Measurements from ENCODE around the gene ANGEL2.
A peak's percentile ranks its signal among the peaks of the same experiment; 100 is the strongest.
"Not testable (repeated sequence)": the region's sequence is repeated elsewhere in the genome, so short reads cannot be mapped to it uniquely, and the experiment has no call there.

The ANGEL2 gene

DNA sequence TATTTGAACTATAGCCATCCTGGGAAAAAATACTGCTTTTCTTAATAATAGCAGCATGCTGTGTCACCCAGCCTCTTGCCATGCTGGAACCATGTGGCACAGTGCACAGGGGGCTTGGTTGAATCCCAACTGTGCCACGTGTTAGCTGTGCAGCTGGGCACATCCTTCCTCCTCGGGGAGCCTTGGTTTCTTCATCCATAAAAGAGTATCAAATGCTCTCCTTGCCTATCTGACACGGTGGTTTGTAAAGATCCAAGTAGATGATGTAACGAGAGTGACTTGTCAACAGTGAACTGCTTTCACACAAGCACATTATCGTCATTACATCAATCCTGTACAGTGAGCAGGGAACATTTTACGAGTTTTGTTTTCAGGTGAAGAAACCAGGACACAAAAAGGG lies 41.0 kb downstream of the ANGEL2 start:
- DNase-seq, result no peak

DNA sequence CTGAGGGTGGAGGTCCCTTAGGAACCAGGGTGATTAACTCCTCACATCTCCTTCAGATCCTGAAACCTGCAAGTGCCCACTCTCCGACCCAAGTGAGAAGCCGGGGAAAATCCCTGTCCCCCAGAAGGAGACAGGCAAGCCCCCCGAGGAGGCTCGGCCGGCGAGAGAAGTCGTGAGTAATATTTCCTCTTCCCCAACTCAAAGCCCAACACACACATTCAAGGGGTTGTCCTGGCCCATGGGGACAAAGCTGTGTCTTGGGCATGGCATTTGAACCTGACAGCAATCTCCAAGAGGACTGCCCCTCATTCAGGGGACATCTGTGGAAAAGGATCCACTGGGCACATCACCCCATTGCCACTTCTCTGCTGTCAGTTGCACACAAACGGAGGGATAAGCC lies 41.8 kb downstream of the ANGEL2 start:
- DNase-seq, result no peak

DNA sequence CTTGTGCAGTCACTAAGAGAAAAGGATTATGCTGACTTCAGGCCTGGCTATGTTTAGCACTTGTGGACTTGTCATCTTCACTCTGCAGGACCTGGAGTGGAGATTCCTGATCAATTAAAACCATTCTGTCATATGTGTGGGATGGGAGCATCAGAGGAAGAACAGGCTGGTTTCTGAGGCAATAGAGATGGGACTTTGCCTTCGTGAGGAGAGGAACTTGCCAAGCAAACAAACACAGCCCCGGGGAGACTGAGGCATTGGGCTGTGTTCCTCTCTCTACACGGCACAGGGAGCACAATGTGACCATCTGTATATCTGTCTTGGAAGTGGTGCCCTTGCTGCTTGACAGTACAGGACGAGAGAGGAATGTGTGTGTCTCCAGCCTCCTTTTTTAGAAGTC lies 42.2 kb downstream of the ANGEL2 start:
- DNase-seq, result no peak

DNA sequence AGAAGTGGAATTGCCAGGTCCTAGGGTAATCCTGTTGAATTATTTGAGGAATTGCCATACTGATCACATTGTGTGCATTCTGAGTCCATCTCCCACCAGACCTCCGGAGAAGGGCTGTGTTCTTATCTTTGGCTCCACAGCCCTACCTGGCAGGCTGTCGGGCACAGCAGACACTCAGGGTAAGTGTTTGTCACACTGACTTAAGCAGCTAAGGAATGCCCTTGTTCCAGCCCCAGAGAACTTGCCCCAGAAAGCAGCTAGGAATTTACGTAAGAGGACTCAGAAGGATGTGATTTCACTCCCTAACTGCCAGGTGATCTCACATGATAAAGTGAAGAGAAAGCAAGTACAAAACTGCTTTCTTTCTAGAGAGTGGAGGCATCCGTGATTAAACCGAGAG lies 44.4 kb downstream of the ANGEL2 start:
- DNase-seq, result no peak

DNA sequence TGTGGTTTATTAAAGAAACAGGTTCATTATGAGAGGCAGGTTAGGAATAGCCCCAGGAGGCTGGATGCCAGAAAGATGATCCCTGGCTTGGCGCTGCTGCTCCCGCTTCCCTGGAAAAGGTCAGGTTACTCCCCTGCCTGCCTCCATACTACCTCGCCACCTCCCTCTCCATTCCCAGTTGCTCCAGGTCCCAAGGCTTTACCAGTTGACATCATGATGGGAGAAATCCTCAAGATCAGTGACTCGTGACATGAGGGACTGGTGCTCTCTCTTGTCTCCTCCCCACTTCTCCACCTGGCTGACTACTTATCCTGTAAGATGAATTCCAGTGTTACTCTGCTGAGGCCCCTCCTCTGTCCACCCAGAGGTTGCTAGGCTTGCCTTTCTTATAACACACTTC lies 45.6 kb downstream of the ANGEL2 start:
- DNase-seq, result no peak

DNA sequence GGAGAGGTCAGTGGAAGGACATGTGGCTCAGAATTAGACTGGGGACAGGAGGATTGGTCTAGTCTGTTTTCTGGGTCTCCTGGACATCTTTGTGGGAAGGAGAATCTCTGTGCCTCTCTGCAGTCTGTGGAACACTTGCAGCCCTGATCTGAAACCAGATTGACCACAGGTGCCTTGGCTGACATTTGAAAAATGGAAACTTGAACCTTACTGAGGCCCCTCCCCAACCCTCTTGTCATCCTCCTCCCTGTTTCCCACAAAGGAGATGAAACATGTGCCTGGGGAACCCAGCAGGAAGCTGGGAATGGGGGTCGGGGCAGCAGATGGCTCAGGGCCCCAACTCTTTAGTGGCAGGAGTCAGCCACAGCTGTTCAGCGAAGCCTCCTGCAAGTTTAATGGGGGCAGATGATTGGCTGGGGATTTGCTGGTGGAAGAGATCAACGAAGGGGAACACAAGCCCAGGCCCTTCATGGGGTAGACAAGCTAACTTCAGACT lies 47.3 kb downstream of the ANGEL2 start:
- DNase-seq, result peak; percentile 82

DNA sequence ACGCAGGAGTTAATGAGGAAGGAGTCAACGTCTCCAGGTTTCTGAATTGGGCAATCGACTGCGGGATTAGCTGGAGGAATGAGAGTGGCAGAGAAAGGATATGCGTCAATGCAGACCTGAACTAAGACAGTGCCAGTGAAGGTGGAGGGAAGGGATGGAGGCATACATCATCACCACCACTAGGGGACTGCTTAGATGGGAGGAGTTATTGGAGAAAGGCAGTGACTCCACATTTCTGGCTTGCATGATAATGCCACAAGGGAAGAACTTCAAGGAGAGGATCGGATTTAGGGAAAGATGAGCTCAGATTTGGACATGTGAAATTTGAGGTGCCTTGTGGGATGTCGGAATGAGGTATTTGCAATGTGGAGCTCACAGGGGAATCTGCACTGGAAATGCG lies 47.9 kb downstream of the ANGEL2 start:
- peak; percentile 63 for DNase-seq

DNA sequence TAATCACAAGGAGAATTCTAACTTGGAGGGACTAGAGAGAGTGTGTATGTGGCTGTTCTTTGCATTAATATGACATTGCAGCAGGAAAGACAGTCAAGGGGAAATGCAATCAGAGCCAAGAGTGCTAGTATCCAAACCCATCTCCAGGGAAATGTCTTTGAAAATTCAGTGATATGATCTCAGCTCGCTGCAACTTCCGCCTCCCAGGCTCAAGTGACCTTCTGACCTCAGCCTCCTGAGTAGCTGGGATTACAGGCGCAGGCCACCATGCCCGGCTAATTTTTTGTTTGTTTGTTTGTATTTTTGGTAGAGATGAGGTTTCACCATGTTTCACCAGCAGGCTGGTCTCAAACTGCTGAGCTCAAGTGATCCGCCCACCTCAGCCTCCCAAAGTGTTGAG lies 49.1 kb downstream of the ANGEL2 start:
- DNase-seq, result no peak

DNA sequence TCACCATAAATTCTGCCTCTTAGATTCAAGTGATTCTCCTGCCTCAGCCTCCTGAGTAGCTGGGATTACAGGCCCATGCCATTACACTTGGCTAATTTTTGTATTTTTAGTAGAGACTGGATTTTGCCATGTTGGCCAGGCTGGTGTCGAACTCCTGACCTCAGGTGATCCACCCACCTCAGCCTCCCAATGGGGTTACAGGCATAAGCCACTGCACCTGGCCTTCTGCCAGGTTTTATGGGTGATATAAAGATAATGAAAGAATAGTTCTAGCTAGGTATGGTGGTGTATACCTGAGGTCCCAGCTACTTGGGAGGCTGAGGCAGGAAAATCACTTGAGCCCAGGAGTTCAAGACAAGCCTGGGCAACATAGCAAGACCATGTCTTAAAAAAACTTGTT lies 50.7 kb downstream of the ANGEL2 start:
- not testable (repeated sequence) for DNase-seq

DNA sequence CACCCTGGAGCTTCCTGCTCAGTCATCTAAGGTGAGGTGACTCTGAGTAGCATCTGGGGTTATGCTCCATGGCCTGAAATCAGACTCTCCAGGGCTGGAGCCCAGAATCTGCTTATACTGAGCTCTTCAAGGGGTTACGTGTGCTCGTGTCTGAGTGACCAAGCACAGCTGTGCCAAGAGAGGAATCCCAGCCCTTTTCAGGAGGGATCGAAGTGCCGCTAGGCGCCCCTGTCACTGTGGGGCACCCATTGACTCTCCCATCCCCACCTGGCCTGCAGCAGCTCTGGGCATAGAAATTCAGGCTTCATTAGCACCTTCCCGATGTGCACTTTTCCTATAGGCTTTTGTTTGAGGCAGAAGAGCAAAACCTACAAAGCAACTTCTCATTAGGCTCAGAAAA lies 51.6 kb downstream of the ANGEL2 start:
- DNase-seq, result no peak

DNA sequence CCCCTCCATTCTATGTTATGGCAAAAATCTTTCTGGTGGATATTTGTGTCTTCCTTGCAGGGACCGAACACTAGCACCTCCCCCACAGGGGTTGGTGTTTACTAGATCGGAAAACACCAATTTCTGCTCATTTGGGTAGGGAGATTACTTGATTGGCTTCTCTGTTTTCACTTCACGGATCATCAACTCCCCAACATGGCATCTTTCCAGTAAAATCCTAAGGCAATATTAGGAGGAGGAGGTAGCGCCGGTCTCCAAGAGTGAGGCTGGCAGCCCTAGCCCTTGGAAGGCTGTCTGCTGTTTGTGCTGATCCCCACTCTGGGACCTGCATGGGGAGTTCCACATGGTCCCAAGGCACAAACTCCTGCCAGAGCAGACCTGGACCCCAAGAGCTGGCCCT lies 53.2 kb downstream of the ANGEL2 start:
- no peak for DNase-seq

DNA sequence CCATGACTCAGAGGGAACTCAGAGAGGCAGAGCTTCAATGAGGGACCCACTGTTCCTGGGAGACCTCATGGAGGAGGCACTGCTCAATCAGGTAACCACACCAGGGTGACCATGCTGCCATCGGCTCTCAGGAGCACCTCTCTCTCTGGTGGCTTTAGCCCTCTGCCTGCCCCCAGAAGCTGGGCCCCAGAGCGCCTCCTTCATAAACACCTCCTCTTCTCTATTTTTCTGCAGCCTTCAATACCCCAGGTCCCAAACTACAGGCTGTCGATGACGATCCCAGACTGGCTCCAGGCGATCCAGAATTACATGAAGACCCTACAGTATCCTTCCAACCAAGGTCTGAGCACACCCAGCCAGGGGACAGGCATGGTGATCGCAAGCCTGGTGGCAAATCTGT lies 54.7 kb downstream of the ANGEL2 start:
- no peak for DNase-seq

DNA sequence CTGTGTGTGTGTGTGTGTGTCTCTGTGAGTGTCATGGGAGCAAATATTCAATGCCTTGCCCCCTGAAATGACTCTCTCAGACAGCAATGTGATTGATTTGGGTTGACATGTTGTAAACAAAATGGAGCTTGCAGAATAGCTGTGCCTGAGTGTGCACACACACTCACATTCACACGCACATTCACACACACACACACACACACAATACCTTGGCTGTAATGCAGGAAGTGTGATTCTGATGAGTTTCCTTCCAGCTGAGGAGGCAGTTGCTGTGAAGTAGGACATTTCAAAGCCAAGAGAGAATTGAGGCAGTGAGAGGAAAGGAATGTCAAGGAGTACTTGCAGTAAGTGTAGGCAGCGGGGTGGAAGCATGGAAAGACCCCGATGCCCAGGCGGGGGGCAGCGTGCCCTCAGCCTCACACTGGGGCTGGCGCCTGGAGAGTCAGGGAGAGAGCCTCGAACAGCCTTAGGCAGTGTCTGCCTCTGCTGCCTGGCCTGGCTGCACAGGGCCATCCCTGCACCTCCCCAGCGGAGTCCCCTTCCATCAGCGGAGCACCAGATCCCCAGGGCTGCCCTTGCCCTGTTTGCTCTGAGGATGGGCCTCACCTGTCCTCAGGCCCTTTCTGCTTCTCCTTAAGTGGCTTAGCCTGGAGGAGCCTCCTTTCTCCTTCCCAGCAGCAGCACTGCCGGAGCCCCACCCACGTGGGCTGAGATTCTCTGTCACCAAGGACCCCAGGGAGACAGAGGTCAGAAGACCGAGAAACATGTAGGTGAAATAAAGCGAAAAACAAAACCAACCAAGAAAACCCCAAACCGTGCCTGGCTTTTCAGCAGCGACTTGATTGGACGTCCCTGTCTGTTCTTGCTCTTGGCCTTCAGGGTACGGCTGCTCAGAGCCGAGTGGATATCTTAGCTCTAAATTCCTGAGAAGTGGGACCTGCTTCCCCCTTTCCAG lies 56.1 kb downstream of the ANGEL2 start:
- DNase-seq, result no peak

DNA sequence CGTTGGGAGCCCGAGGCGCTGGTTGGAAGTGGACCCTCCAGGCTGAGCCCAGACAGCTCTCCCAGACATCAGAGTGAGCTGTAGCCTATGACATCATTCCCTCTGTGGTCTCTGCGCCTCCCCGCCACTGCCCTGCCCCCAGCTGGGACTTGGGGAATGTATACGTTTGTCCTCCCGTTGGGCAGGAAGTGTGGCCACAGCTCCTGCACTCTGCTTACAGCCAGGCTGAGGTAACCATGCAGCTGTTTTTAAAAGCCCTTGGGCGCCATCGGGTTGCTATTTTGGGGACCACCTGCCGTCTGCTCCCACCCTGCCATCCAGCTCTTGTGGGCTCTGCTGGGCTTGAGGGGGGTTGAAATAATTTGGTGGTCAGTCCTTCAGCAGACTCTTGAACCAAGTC lies 57.5 kb downstream of the ANGEL2 start:
- DNase-seq, result no peak

DNA sequence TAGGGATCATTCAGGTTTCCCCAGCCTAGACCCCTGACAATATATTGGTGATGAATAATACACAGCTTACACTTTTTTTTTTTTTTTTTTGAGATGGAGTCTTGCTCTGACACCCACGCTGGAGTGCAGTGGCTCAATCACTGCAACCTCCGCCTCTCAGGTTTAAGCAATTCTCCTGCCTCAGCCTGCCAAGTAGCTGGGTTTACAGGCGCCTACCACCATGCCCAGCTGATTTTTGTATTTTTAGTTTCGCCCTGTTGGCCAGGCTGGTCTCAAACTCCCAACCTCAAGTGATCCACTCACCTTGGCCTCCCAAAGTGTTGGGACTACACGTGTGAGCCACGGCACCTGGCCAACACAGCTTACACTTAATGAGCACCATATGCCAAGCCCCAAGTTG lies 58.1 kb downstream of the ANGEL2 start:
- DNase-seq, result no peak

DNA sequence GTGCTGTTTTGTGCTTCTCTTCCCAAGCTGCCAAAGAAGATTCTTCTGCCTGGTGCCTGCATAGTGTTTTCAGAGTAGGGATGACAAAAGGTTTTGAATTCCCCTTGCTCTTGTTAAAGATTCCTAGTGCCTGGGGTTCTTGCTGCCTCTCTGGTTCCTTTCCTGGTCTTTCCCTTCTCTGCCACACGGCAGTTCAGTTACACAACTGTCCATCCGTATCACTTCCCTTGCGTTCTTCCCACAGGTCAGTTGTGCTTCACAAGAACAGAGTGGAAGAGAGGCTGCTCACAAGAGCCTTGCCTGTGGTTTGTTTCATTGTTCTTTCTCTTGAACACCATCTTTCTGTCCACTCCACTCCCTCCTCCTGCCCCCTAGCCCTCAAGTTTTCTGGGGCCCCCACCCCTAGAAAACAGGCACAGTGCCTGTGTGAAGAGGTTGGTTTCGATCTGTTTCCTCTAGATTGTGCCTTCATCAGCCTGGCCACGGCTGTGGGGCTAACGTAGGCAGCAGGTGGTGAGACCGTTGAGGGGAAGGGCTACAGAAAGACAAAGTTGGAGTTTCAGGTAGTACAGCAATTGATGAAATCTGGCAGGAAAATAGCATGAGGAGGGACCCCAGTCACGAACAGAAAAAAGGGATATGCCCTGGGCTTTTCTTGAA lies 59.6 kb downstream of the ANGEL2 start:
- no peak for DNase-seq

DNA sequence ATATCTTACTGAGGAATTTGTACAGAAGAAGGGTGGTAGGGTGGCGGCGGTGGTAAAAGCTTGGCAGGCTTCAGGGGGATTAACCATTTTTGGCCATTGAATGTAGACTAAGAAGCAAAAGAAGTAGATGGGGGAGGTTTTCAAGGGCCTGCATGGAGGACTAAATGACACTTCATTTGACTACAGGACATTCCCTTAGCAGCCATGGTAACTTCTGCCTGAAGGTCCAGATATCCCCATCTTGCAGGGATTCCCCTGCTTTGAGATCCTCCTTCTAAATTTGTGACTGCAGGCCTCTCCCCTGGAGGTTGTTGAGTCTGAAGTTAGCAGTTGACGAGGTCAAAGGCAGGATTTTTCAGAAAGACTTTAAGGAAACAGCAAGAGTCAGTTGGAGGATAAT lies 60.6 kb downstream of the ANGEL2 start:
- DNase-seq, result no peak

DNA sequence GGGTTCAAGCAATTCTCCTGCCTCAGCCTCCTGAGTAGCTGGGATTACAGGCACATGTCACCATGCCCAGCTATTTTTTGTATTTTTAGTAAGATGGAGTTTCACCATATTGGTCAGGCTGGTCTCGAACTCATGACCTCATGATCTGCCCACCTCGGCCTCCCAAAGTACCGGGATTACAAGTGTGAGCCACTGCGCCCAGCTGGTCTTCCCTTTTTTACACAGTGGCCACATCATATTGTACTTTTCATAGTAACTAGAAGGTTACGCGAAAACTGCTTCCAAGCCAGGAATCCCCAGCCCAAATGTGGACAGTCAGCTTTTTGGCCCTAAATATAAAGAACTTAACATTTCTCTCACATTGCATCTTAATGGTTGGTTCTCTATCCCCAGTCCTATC lies 61.2 kb downstream of the ANGEL2 start:
- no peak for DNase-seq

DNA sequence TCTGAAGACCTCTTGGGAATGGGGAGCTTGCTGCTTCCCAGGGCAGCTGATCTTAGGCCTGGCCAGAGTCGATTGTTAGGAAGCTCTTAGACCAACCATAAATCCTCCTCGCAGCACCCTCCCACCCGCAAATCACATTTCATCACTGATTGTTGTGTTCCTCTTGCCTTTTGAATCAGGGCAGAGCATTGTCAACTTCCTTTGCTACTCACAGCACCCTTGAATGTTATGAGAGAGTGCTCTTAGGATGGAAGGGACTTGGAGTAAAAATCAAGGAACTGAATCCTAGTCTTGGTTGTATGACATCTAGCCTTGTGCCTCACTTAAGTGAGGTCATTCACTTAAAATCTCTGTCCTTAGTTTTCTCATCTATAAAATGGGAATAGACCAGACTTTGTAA lies 62.3 kb downstream of the ANGEL2 start:
- no peak for DNase-seq

DNA sequence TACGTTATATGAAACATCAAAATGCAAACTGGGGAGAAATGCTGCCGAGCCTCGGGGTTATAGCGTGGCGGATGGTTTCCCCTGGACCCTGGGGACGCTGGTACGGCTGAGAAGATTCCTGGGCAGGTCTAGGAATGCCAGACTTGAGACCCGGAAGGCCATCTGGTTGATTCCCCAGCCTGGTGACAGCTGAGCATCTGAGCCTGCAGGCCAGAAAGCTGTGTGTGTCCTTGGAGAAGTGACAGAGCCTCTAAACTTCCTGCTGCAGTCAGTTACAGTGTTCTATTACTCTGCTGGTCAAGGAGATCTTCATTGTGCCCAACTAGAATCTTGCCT lies 63.1 kb downstream of the ANGEL2 start:
- no peak for DNase-seq

DNA sequence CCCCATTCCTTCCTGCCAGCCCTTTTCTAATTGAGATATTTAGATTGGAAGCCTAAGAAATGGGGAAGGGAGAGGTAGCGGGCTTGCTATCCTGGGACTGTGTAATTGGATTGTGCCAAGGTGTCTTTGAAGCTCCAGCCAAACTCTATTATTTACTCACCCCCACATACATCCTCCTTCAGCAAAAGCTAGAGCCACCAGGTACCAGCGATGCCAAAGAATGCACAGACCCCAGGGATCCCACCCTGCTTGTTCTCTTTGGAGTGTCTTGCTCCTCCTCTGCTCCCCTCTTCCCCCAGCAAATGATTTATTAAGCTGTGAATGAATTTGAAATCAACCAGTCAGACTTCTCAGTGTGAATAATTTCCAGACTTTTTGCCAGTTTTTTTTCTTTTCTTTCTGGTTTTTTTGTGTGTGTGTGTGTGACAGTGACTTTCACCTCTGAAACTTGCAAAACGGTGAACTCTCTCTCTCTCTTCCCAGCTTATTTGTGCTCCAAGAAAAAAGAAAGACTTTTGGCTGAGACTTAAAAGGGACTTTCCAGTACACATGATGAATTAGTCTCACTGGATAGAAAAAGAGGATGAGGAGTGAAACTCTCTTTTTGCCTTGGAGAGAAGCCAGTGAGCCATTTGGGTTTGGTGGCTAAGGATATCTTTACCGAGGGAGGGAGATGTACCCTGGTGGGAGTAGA lies 63.6 kb downstream of the ANGEL2 start:
- DNase-seq, result no peak

DNA sequence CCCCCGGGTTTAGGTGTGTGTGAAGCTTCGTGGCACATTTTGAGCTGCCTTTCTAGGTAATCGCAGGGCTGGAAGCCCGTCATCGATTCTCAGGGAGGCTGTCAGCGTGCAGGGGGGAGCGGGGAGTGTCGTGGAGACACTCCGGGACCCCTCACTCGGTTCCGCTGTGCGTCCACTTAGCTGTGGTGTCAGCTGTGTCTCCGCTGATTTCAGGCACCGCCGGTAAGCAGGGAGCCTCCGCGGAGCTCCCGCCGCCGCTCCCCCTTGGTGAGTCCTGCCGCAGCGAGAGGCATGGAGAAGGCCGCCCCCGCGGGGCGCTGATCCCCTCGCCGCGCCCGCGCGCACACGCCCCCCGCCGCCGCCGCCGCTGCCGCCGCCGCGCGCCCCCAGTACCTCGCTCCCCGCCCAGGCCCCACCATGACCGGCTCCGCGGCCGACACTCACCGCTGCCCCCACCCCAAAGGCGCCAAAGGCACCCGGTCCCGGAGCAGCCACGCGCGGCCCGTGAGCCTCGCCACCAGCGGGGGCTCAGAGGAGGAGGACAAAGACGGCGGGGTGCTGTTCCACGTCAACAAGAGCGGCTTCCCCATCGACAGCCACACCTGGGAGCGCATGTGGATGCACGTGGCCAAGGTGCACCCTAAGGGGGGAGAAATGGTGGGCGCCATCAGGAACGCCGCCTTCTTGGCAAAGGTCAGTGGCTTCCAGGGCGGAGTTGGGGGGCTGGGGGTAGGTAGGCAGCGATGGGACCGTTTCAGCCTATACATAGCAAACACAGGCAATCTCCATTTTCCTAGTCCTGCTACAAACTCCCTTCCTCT lies 64.3 kb downstream of the ANGEL2 start:
- no peak for DNase-seq

All from DMS 273 treated with DMSO at 0.1 percent for 48 hours (cell line).